Measurements from ENCODE around the gene RNF223. TPM values are rescaled to one million over a fixed set of nuclear protein-coding genes. Genes with fewer than 3 reads are reported as not detected.

The RNF223 gene
- total and polyA plus RNA-seq, 7 donors = not detected

GRCh38 chr1:1050577-1051052, 23.5 kb downstream of the RNF223 start:
- no peak overlapping the region for H3K27ac ChIP-seq
- intact Hi-C loops (cut with DNase I) = no loop called here
- no peaks in the 10 kb centered on the region for H3K36me3 ChIP-seq (ENCODE audit: insufficient read depth in 1 of 2, low read depth in 1 of 2)
- no peaks in the 10 kb centered on the region for H3K27me3 ChIP-seq (ENCODE audit: insufficient read depth in 3 of 3, low read length in 2 of 3)
- no peak overlapping the region for H3K4me3 ChIP-seq
- no peak for ATAC-seq
- no peak for TF ChIP-seq CTCF (IDR thresholded peaks at IDR 0.05)
- H3K9me3 ChIP-seq = no peaks in the 10 kb centered on the region
- 89 to 91% (median 90%) methylated on average over 22 to 32 of the region's 32 CpGs for WGBS, 3 donors
- no peaks in the 10 kb centered on the region for H3K4me1 ChIP-seq
- no peak for DNase-seq

- intact Hi-C loops (cut with DNase I) = no loop called here
- 90 to 93% (median 91%) methylated on average over 47 to 57 of the region's 57 CpGs for WGBS, 3 donors
- Histone ChIP-seq H3K9me3 (no peaks in the 10 kb centered on the region), H3K4me1 (no peaks in the 10 kb centered on the region), H3K27me3 (ENCODE audit: insufficient read depth in 3 of 3, low read length in 2 of 3) (no peaks in the 10 kb centered on the region), H3K36me3 (ENCODE audit: insufficient read depth in 1 of 2, low read depth in 1 of 2) (no peaks in the 10 kb centered on the region), H3K4me3 (no peak overlapping the region), H3K27ac (no peak overlapping the region)
- TF ChIP-seq CTCF (IDR thresholded peaks at IDR 0.05) = no peak
- no peak for ATAC-seq
- no peak for DNase-seq
Measured at GRCh38 chr1:1049318-1050165, 24.6 kb downstream of the RNF223 start.

- H3K36me3 ChIP-seq (ENCODE audit: insufficient read depth in 1 of 2, low read depth in 1 of 2) = no peaks in the 10 kb centered on the region
- ATAC-seq (no peak), DNase-seq (no peak)
- no peak for TF ChIP-seq CTCF (IDR thresholded peaks at IDR 0.05)
- no peaks in the 10 kb centered on the region for H3K4me1 ChIP-seq
- intact Hi-C loops (cut with DNase I) = no loop called here
- no peaks in the 10 kb centered on the region for H3K27me3 ChIP-seq (ENCODE audit: insufficient read depth in 3 of 3, low read length in 2 of 3)
- no peak overlapping the region for H3K27ac ChIP-seq
- 83 to 97% (median 87%) methylated on average over 17 to 28 of the region's 28 CpGs for WGBS, 3 donors
- no peak overlapping the region for H3K4me3 ChIP-seq
- H3K9me3 ChIP-seq = no peaks in the 10 kb centered on the region
Measured at GRCh38 chr1:1048765-1049164, 25.3 kb downstream of the RNF223 start.

GRCh38 chr1:1047963-1048362, 26.1 kb downstream of the RNF223 start:
- no peak overlapping the region for H3K4me3 ChIP-seq
- no peaks in the 10 kb centered on the region for H3K9me3 ChIP-seq
- TF ChIP-seq CTCF (IDR thresholded peaks at IDR 0.05) = no peak
- H3K36me3 ChIP-seq (ENCODE audit: insufficient read depth in 1 of 2, low read depth in 1 of 2) = no peaks in the 10 kb centered on the region
- no peak overlapping the region for H3K27ac ChIP-seq
- ATAC-seq (no peak), DNase-seq (no peak)
- intact Hi-C loops (cut with DNase I) = no loop called here
- 88 to 92% (median 89%) methylated on average over 21 to 25 of the region's 25 CpGs for WGBS, 3 donors
- no peaks in the 10 kb centered on the region for H3K4me1 ChIP-seq
- no peaks in the 10 kb centered on the region for H3K27me3 ChIP-seq (ENCODE audit: insufficient read depth in 3 of 3, low read length in 2 of 3)
